ENCODE data around the gene VSIG8. TPM values are rescaled to one million over a fixed set of nuclear protein-coding genes. Genes with fewer than 3 reads are reported as not detected.

Gene VSIG8
- total and polyA plus RNA-seq, 2 of the 8 experiments (the other 6 are each of a cell fraction or from before 2014, with no cell fraction given), result not detected

DNA sequence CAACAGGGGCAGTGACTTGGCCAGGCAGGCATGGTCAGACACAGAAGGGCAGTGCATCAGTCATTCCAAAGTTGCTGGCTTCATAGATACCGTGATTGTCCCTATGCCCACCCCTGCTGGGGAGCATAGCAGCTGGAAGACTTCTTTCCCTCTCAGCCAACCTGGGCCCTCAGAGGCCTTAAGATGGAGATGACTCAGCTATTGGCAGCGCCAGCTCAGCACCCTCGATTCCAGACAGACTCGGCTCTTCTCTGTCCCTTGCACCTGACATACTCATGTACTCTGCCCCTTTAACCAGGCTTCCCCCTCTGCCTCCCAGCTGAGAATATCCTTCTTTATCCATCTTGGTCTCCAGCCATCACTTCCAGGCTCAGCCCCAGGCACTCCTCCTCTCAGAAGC lies 19.0 kb downstream of the VSIG8 start:
- Histone ChIP-seq H4K91ac (replicated peaks; ENCODE audit: insufficient read length, low read length) (no peak overlapping the region), H3K23me2 (ENCODE audit: low read depth, low read length) (no peaks in the 10 kb centered on the region), H3K9me3 (ENCODE audit: insufficient read depth in 2 of 2, low read depth in 1 of 2, low read length in 1 of 2) (no peaks in the 10 kb centered on the region), H3K79me1 (ENCODE audit: low read depth, low read length) (no peaks in the 10 kb centered on the region), H3K4ac (replicated peaks; ENCODE audit: insufficient read length, low read depth, low read length) (no peak overlapping the region), H3K9ac (replicated peaks in 1 of 4; ENCODE audit: extremely low read depth in 1 of 4, low read depth in 3 of 4, low read length in 3 of 4) (no peak overlapping the region), H2BK15ac (ENCODE audit: low read length) (no peak overlapping the region), H4K8ac (ENCODE audit: extremely low read depth, insufficient read depth, low read length) (no peak overlapping the region), H2BK120ac (replicated peaks; ENCODE audit: low read depth, low read length) (no peak overlapping the region), H3K4me3 (ENCODE audit: extremely low read depth in 1 of 4, insufficient read depth in 2 of 4, low read depth in 3 of 4, low read length in 4 of 4) (no peak overlapping the region), H2AFZ (ENCODE audit: low read length) (no peak overlapping the region), H3K79me2 (ENCODE audit: control insufficient read depth in 1 of 2, insufficient read depth in 2 of 2, low read length in 2 of 2) (no peaks in the 10 kb centered on the region), H3K14ac (ENCODE audit: insufficient read length) (no peak overlapping the region), H3K4me1 (replicated peaks in 1 of 4; ENCODE audit: control insufficient read depth in 3 of 4, insufficient read depth in 4 of 4, low read length in 3 of 4) (no peaks in the 10 kb centered on the region; a peak in 1 of 7 replicates), H3K56ac (replicated peaks; ENCODE audit: insufficient read length, low read depth, low read length) (no peak overlapping the region), H2AK5ac (ENCODE audit: low read depth, low read length) (no peak overlapping the region), H4K20me1 (replicated peaks in 1 of 2; ENCODE audit: control insufficient read depth in 1 of 2, insufficient read depth in 2 of 2, low read length in 2 of 2) (peaks cover 0 to 2% of the 10 kb centered on the region in 2 experiments), H3K27me3 (replicated peaks in 1 of 4; ENCODE audit: control insufficient read depth in 3 of 4, extremely low read depth in 1 of 4, insufficient read depth in 3 of 4, low read length in 3 of 4) (0 out of 7 replicates have a peak, but pooled peaks cover 0 to 2% (median 0%) of the 10 kb centered on the region in 4 experiments), H3K27ac (ENCODE audit: low read depth, low read length) (no peak overlapping the region), H2BK5ac (ENCODE audit: low read depth, low read length) (no peak overlapping the region), H3K18ac (ENCODE audit: extremely low read depth, low read length) (no peak overlapping the region), H3K36me3 (ENCODE audit: control insufficient read depth in 2 of 4, insufficient read depth in 4 of 4, low read length in 3 of 4) (no peaks in the 10 kb centered on the region), H3K23ac (ENCODE audit: insufficient read length) (no peak overlapping the region), H2BK20ac (ENCODE audit: low read length) (no peak overlapping the region), H2BK12ac (ENCODE audit: low read depth, low read length) (no peak overlapping the region), H4K5ac (ENCODE audit: insufficient read length, low read depth, low read length) (no peak overlapping the region), H3K4me2 (ENCODE audit: insufficient read depth in 1 of 2, low read depth in 2 of 2, low read length in 2 of 2) (no peak overlapping the region)
- WGBS, 2 experiments (ENCODE audit: extremely low coverage in 1 of 2, insufficient coverage in 1 of 2, insufficient read length in 1 of 2, insufficient replicate concordance in 2 of 2, low coverage in 1 of 2, low lambda C conversion rate in 2 of 2, missing lambda C conversion rate in 1 of 2), result 85% methylated on average over 4 of the region's 4 CpGs; no CpG with 5 or more reads in 1 of the 2 experiments
- no peak for FAIRE-seq
- CTCF ChIA-PET (ENCODE audit: partially characterized antibody), result interaction anchor here (0.9 to 5.6 kb wide), 5 partner anchors 9 to 48 kb away, joined by 3 to 38 read pairs (median 6); no protein-coding TSS in a partner anchor
- no peak for DNase-seq (ENCODE audit: low read depth in 1 of 2, low spot score in 2 of 2)
- TF ChIP-seq, protein P1, sequence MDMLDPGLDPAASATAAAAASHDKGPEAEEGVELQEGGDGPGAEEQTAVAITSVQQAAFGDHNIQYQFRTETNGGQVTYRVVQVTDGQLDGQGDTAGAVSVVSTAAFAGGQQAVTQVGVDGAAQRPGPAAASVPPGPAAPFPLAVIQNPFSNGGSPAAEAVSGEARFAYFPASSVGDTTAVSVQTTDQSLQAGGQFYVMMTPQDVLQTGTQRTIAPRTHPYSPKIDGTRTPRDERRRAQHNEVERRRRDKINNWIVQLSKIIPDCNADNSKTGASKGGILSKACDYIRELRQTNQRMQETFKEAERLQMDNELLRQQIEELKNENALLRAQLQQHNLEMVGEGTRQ (IDR thresholded peaks at IDR 0.05; ENCODE audit: low read length), result no peak
- TF ChIP-seq BCL11A (IDR thresholded peaks at IDR 0.05; ENCODE audit: low read depth in 2 of 2, low read length in 2 of 2) (no peak), KDM4A (IDR thresholded peaks at IDR 0.05; ENCODE audit: low read depth, low read length, severe bottlenecking) (no peak)
- POLR2A ChIA-PET (ENCODE audit: partially characterized antibody), result interaction anchor here (1.8 kb wide), 1 partner anchor 9 kb away, joined by 5 read pairs; no protein-coding TSS in a partner anchor
